ENCODE results near the gene TUBG1.
A peak's percentile ranks its signal among the peaks of the same experiment; 100 is the strongest.
"Not testable (repeated sequence)": the region's sequence is repeated elsewhere in the genome, so short reads cannot be mapped to it uniquely, and the experiment has no call there.

The TUBG1 gene

DNA sequence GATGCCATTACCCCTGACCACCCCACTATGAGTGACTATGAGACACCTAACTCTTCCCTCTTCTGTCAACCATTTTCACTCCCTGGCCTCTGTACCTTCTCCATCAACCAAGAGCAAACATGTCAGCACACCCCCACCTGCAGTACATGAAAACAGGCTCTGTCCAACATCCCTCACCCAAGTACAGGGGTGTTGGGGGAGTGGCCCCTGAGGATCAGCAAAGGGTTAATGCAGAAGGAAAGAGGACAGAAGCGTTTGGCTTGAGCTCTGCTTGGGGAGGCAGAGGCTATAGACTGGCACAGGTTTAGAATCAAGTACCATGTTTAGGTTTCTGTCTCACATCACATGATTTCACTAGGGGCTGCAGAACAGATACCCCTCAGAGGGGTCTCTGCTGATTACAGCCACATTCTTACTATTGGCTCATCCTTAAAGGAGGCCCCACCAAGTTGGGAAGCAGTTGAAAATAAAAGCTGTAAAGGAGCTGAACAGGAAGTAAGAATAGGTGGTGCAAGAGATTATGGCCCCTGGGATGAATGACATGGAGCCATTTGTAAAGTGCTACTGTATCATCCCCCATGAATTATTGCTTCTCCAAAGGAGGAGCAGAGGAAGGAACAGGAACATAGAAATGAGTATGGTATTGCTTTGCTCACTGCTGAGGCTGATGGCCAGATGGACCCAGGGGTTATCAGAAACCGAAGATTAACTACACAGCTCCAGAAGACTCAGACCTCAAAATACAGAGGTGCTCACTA is 29.5 kb upstream of the TUBG1 start:
- no peak for DNase-seq

DNA sequence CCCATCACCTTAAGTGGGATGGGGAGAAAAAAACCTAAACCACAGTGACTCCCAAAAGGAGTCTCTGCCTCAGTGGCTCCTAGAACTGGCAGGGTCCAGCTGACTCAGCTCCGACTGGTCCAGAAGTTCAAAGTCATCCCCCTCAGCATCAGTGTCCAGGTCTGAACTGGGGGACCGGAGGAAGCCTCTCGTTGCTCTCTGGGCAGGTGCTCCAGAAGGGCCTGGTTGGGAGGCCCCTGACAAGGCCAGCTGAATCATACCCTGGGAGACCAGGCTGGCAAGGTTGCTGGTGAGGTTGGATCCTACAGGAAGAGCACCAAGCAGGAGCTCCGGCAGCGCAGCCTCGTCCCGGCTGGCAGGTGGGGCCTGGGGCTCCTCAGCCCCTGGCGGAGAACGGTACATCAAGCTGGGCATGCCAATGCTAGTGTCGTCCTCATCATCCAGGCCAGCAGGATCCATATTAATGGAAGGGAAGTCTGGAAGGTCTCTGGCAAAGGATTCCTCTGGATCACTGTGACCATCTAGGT is 27.7 kb upstream of the TUBG1 start:
- no peak for DNase-seq

GRCh38 chr17:42584880-42585279 is 24.6 kb upstream of the TUBG1 start:
- no peak for DNase-seq

GRCh38 chr17:42585353-42585752 is 24.1 kb upstream of the TUBG1 start:
- DNase-seq, result no peak

GRCh38 chr17:42586514-42587230 is 22.8 kb upstream of the TUBG1 start:
- no peak for DNase-seq

DNA sequence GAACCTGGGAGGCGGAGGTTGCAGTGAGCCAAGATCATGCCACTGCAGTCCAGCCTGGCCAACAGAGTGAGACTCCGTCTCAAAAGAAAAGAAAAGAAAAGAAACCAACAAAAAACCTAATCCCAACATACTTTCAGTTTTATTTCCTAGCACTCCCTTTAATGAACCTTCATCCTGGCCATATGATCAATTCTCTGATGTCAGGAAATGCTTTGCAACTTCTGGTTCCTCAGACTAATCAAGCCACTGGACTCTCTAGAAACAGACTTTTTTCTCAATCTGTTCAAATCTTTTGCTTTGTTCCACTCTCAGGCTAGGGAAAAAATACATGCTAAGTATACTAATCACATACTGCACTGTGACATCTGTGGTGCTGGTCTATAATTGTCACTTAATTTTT is 18.6 kb upstream of the TUBG1 start:
- no peak for DNase-seq

- DNase-seq, result no peak
Measured at GRCh38 chr17:42591411-42591810, 18.1 kb upstream of the TUBG1 start.

GRCh38 chr17:42596386-42596785 is 13.1 kb upstream of the TUBG1 start:
- no peak for DNase-seq

DNA sequence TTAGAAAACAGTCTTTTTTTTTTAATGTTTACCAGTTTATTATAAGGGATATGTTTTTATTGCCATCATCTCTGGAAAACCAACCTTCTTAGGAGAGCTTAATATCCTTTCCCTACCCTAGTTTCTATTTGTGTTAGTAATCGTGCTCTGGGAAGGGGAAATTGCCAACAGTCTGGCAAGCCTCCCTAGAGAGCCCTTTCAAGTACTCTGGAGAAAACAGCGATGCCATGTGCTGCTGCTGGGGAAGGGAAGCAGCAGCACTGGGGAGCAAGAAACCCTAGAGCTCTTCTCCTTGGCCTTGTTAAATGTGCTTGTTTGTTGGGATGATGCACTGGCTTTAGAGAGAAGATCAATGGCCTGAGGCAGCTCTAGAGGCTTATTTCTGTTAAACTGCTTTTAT is 10.6 kb upstream of the TUBG1 start:
- DNase-seq, result no peak

GRCh38 chr17:42603318-42603717 is 6.2 kb upstream of the TUBG1 start:
- no peak for DNase-seq

DNA sequence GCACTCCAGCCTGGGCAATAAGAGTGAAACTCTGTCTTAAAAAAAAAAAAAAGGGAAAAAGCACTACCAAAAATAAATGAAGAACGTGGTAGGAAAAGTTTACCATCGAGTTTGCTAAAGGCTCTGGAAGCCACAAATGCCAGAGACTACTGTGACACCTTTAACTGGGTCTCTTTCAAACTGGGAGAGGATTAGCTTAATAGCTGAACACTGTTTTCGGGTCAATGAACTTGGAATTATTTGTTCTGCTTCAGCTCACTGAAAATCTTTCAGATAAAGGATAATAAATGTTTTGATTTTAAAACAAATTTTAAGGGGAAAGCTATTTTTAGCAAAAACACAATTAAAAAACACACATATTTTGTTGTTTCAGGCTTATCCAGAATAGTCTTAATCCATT is 1.7 kb upstream of the TUBG1 start:
- DNase-seq, result no peak

GRCh38 chr17:42608305-42609181 is 940 bp upstream of the TUBG1 start:
- DNase-seq, result peak; percentile 57

- DNase-seq, result not testable (repeated sequence)
Measured at GRCh38 chr17:42609814-42610801, 625 bp downstream of the TUBG1 start.

DNA sequence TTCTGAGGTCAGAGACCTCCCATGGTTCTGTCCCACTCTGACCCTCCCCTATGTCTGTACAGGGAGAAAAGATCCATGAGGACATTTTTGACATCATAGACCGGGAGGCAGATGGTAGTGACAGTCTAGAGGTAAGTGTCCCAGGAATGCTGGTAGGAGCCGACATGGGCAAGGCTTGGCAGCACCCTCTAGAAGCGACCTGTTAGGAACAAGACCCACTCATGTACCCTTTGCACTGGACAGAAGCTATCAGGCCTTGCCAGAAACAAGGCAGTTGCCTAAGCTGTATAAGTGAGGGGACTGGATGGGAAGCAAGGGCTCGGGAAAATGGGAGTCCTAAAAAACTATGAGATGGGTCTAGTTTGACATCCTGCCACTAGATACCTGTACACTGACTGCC is 2.5 kb downstream of the TUBG1 start:
- no peak for DNase-seq

DNA sequence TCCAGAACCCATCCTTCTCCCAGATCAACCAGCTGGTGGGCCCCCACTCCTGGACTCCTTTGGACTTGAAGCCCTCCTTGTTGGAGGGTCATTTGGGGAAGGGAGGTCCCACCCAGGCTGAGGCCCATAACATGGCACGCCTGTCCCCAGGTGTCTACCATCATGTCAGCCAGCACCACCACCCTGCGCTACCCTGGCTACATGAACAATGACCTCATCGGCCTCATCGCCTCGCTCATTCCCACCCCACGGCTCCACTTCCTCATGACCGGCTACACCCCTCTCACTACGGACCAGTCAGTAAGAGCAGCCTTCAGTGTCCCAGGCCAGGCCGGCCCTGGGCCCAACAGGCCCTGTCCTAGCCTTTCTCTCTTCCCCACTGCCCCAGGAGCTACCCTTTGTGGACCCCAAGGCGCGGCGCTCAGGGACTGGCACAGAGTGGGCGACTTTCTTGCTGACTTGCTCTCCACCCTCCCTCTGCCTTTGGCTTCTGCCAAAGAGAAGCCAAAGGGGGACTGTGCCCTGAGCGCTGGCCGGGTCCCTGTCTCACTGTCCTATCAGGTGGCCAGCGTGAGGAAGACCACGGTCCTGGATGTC is 4.3 kb downstream of the TUBG1 start:
- DNase-seq, result no peak

GRCh38 chr17:42617956-42618431 is 8.5 kb downstream of the TUBG1 start:
- peak; percentile 44 for DNase-seq

GRCh38 chr17:42618442-42619150 is 9.1 kb downstream of the TUBG1 start:
- peak; percentile 72 for DNase-seq

DNA sequence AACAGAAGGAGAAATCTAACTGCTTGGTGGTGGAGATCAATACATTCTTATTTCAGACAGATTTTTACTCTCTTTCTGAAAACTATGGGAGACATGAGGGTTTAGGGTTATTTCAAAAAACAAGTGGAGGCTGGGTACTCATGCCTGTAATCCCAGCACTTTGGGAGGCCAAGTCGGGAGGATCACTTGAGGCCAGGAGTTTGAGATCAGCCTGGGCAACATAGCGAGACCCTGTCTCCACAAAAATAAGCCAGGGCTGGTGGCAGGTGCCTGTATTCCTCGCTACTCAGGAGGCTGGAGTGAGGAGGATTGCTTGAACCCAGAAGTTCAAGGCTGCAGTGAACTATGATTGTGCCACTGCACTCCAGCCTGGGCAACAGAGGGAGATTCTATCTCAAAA is 12.5 kb downstream of the TUBG1 start:
- not testable (repeated sequence) for DNase-seq

- no peak for DNase-seq
Measured at GRCh38 chr17:42623271-42623670, 13.8 kb downstream of the TUBG1 start.

DNA sequence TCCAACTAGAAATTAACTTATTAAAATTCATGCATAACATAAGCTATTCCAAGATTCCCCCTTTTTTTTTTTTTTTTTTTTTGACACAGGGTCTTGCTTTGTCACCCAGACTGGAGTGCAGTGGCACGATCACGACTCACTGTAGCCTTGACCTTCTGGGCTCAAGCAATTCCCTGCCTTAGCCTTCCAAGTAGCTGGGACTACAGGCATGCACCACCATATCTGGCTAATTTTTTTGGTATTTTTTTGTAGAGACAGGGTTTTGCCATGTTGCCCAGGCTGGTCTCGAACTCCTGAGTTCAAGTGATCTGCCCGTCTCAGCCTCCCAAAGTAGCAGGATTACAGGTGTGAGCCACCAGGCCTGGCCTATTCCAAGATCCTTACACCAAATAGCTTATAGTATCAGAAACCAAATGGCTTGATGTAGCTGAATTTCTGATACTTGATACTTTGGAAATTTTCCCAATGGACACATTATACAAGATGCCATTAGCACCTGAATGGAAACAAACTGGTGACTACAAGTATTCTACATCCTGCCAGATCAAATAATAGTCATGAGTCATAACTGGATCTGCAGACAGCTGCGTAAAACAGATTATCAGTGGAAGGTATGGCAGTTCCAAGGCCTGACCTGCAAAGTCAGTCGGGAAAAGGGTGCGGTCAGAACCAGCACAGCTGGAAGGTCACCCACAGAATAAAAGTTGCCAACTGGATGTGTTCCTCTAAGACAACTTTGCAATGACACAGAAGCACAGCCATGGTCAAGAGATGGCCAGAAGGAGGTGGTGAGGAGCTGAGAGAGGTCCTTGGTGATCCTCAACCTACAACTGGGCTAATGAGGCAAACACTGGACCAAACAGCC is 14.5 kb downstream of the TUBG1 start:
- DNase-seq, result peak; percentile 60

Measured in OCI-M1 (cell line).